ENCODE results near the gene EMC9. TPM values are rescaled to one million over a fixed set of nuclear protein-coding genes. Genes with fewer than 3 reads are reported as not detected.

EMC9 gene
- total RNA-seq, 1 donor from 2014 or later = 14.5 TPM

- TF ChIP-seq CTCF (IDR thresholded peaks at IDR 0.05; ENCODE audit: borderline replicate concordance) = no peak
Observed at GRCh38 chr14:24117179-24117578, 24.2 kb downstream of the EMC9 start.

GRCh38 chr14:24116128-24116814, 25.1 kb downstream of the EMC9 start:
- peaks cover 51% of the 10 kb centered on the region for H3K36me3 ChIP-seq
- H3K4me3 ChIP-seq = peak overlapping the region; percentile 76
- H3K4me1 ChIP-seq = peaks cover 35% of the 10 kb centered on the region
- no peak for TF ChIP-seq CTCF (IDR thresholded peaks at IDR 0.05; ENCODE audit: borderline replicate concordance)
- intact Hi-C loops (cut with micrococcal nuclease) = no loop called here
- no peaks in the 10 kb centered on the region for H3K27me3 ChIP-seq (ENCODE audit: low read depth)
- DNase-seq = no peak
- peak overlapping the region; percentile 8 for H3K27ac ChIP-seq (replicated peaks)
- no peaks in the 10 kb centered on the region for H3K9me3 ChIP-seq (replicated peaks)

More at GRCh38 chr14:24117179-24117578, 24.2 kb downstream of the EMC9 start:
- H3K27me3 ChIP-seq (ENCODE audit: low read depth) = no peaks in the 10 kb centered on the region
- H3K9me3 ChIP-seq (replicated peaks) = no peaks in the 10 kb centered on the region
- H3K27ac ChIP-seq (replicated peaks) = no peak overlapping the region
- peaks cover 60% of the 10 kb centered on the region for H3K36me3 ChIP-seq
- no peak for DNase-seq
- intact Hi-C loops (cut with micrococcal nuclease) = no loop called here
- H3K4me3 ChIP-seq = no peak overlapping the region
- peaks cover 35% of the 10 kb centered on the region for H3K4me1 ChIP-seq

DNA sequence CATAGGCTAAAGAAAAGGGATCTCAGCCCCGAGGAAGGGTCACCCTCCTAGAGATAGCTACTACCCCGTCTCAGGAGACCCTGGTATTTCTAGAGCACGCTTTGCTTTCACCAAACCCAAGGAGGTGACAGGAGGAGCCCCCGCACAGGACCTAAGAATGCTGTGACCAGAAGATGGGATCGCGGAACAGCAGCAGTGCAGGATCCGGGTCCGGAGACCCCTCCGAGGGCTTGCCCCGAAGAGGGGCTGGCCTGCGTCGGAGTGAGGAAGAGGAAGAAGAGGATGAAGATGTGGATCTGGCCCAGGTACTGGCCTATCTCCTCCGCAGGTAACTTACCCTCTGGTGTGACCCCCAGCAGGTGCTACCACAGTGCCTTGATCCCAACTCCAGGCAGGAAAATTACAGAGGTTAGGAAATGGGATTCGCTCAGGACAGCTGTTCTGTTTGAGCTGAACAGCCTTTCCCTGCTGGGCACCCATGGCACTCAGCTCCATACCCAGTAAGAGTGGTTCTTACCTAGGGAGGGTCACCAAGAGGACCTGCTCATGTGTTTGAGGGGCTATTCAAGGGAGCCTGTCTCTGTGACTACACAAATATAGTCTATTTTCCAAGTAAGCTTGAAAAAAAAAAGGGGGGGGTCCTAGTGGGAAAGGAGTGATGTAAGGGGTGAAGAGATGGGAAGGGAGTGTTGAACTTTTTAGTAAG, 25.8 kb downstream of the EMC9 start:
- no peak for TF ChIP-seq CTCF (IDR thresholded peaks at IDR 0.05; ENCODE audit: borderline replicate concordance)
- H3K4me1 ChIP-seq = peaks cover 35% of the 10 kb centered on the region
- intact Hi-C loops (cut with micrococcal nuclease) = no loop called here

DNA sequence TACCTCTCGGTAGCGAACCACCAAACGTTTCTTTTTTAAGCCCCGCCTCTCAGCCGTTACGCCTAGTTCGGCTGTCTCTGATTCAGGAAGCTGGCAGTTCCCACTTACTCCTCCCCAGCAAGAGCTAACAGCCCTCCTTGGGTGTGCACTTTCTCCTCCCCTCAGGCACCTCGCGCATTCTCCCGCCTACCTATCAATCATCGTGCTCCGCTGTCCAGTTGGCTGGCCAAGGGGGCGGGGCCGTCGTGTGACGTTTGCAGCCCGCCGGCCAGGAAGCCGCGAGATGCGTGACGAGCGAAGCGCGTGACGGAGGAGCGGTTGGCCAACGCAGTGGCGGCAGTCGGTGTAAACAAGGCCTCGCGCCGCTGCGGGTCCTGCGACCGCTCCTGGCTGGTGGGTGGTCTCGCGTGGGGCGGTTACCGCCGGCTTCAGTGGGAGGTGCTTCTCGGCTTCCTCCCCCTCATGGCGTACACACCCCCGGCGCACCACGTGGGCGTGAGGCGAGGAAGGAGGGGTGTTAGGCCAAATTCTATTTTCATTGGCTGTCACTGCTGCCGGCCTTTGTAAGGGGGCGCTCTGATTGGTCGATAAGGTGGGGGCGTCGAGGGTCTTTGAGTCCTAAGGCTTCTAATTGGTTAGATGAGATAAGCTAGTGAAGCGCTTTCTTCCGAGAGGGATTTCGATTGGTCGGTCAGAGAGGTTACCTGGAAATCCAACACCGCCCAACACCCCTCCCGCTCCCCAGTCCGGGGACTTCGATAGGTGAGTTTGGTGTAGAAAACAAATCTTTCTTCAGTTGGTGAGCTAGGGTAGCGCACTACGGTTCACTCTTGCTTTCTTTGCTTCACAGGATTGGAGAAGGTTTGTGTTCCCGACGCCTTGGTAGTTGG, 26.6 kb downstream of the EMC9 start, which contains the start of the genes DCAF11 and NRL:
Gene DCAF11, plus strand, starts transcription at position 246 of the 890 bp plus-strand sequence. CDS start 818 bp downstream, outside the sequence.
Gene NRL, minus strand, starts transcription at position 418 of the 890 bp plus-strand sequence. CDS start 32,101 bp downstream, outside the sequence.
- no peak for TF ChIP-seq CTCF (IDR thresholded peaks at IDR 0.05; ENCODE audit: borderline replicate concordance)
- no peaks in the 10 kb centered on the region for H3K27me3 ChIP-seq (ENCODE audit: low read depth)
- intact Hi-C loops (cut with micrococcal nuclease) = no loop called here
- peaks cover 35% of the 10 kb centered on the region for H3K4me1 ChIP-seq
- H3K9me3 ChIP-seq (replicated peaks) = no peaks in the 10 kb centered on the region
- peaks cover 36% of the 10 kb centered on the region for H3K36me3 ChIP-seq
- H3K27ac ChIP-seq (replicated peaks) = peak within 1 kb of the TSS; percentile 98
- peak within 1 kb of the TSS; percentile 76 for H3K4me3 ChIP-seq
- peak; percentile 98 for DNase-seq

More for the DNA sequence above, 25.8 kb downstream of the EMC9 start:
- Histone ChIP-seq H3K9me3 (replicated peaks) (no peaks in the 10 kb centered on the region), H3K27me3 (ENCODE audit: low read depth) (no peaks in the 10 kb centered on the region), H3K36me3 (peaks cover 44% of the 10 kb centered on the region), H3K27ac (replicated peaks) (peak overlapping the region; percentile 98), H3K4me3 (peak overlapping the region; percentile 76)
- no peak for DNase-seq
